Mesenchymal stem cell (in vitro differentiated cells and primary cell): ENCODE measurements around the gene SCML1.

ENCODE experiments used
- DNase-seq: peaks from one replicate; pipeline ENCODE4 v3.0.0-alpha.2; 2013
- H2AFZ ChIP-seq: one replicate; pipeline ENCODE4 v1.6.1; 2013; ENCODE audit warnings: low read depth, mild to moderate bottlenecking, control low read depth, inconsistent platforms, low read length, moderate library complexity
- H2AK5ac ChIP-seq: 2 replicates; pipeline ENCODE4 v1.6.1; 2013; ENCODE audit warnings: low read length, moderate library complexity, mild to moderate bottlenecking, inconsistent platforms; ENCODE audit not compliant: severe bottlenecking
- H2BK120ac ChIP-seq: one replicate; pipeline ENCODE4 v1.6.1; 2013; ENCODE audit warnings: low read depth, mild to moderate bottlenecking, inconsistent platforms, low read length, moderate library complexity
- H2BK12ac ChIP-seq, 2 experiments: one replicate each; pipeline ENCODE4 v1.6.1; 2013; ENCODE audit warnings: inconsistent platforms in 2 of 2, low read length in 2 of 2, mild to moderate bottlenecking in 2 of 2, moderate library complexity in 2 of 2, control low read depth in 1 of 2
- H2BK15ac ChIP-seq: one replicate; pipeline ENCODE4 v1.6.1; 2013; ENCODE audit warnings: mild to moderate bottlenecking, low read depth, inconsistent platforms; ENCODE audit not compliant: poor library complexity, severe bottlenecking
- H2BK5ac ChIP-seq: 2 replicates; pipeline ENCODE4 v1.6.1; 2013; ENCODE audit warnings: low read depth, mild to moderate bottlenecking, low read length, control low read depth, inconsistent platforms; ENCODE audit not compliant: poor library complexity, severe bottlenecking
- H3K14ac ChIP-seq, 2 experiments: one replicate each; pipeline ENCODE4 v1.6.1; 2013; ENCODE audit warnings: inconsistent platforms in 2 of 2, low read length in 2 of 2, control low read depth in 1 of 2, mild to moderate bottlenecking in 1 of 2, moderate library complexity in 1 of 2
- H3K18ac ChIP-seq, 2 experiments: one replicate each; pipeline ENCODE4 v1.6.1; 2013; ENCODE audit warnings: inconsistent platforms in 2 of 2, low read length in 2 of 2, control low read depth in 1 of 2, low read depth in 1 of 2, mild to moderate bottlenecking in 1 of 2
- H3K23ac ChIP-seq, 2 experiments: one replicate each; pipeline ENCODE4 v1.6.1; 2013; ENCODE audit warnings: inconsistent platforms in 2 of 2, low read length in 2 of 2, mild to moderate bottlenecking in 2 of 2, moderate library complexity in 2 of 2, control low read depth in 1 of 2
- H3K27ac ChIP-seq: 2 replicates; pipeline ENCODE4 v1.5.1; 2013; ENCODE audit warnings: mild to moderate bottlenecking, moderate library complexity, low read length, control low read depth, inconsistent platforms; ENCODE audit not compliant: poor library complexity, severe bottlenecking
- H3K27me3 ChIP-seq, 2 experiments: 2 replicates each; pipeline versions ENCODE4 v1.6.1 to v1.7.0; 2013; ENCODE audit warnings: low read length in 2 of 2, mild to moderate bottlenecking in 2 of 2, moderate library complexity in 2 of 2, control low read depth in 1 of 2, inconsistent platforms in 1 of 2; ENCODE audit not compliant: control insufficient read depth in 1 of 2, insufficient read depth in 1 of 2
- H3K36me3 ChIP-seq, 2 experiments: 2 replicates each; pipeline versions ENCODE4 v1.6.1 to v1.7.0; 2013; ENCODE audit warnings: low read length in 2 of 2, control low read depth in 1 of 2, inconsistent platforms in 1 of 2, low read depth in 1 of 2, mild to moderate bottlenecking in 1 of 2; ENCODE audit not compliant: insufficient read depth in 2 of 2, control insufficient read depth in 1 of 2
- H3K4ac ChIP-seq, 2 experiments: one replicate each; pipeline ENCODE4 v1.6.1; 2013; ENCODE audit warnings: inconsistent platforms in 2 of 2, low read length in 2 of 2, mild to moderate bottlenecking in 2 of 2, moderate library complexity in 2 of 2, control low read depth in 1 of 2, low read depth in 1 of 2
- H3K4me1 ChIP-seq: 2 replicates; pipeline ENCODE4 v1.6.1; 2013; ENCODE audit warnings: low read depth, low read length, control low read depth; ENCODE audit not compliant: control insufficient read depth, insufficient read depth
- H3K4me2 ChIP-seq: 2 replicates; pipeline ENCODE4 v1.6.1; 2013; ENCODE audit warnings: low read length, mild to moderate bottlenecking, inconsistent platforms; ENCODE audit not compliant: poor library complexity, severe bottlenecking
- H3K4me3 ChIP-seq, 2 experiments: 2 replicates each; pipeline versions ENCODE4 v1.5.1 to v1.7.0; 2013; ENCODE audit warnings: low read length in 2 of 2, mild to moderate bottlenecking in 2 of 2, control low read depth in 1 of 2, low read depth in 1 of 2; ENCODE audit not compliant: insufficient read depth in 1 of 2
- H3K79me1 ChIP-seq: replicated peaks from 2 replicates; pipeline ENCODE4 v1.6.1; 2013; ENCODE audit warnings: mild to moderate bottlenecking, control low read depth, low read length, inconsistent platforms; ENCODE audit not compliant: poor library complexity, severe bottlenecking
- H3K9ac ChIP-seq: 2 replicates; pipeline ENCODE4 v1.7.0; 2013; ENCODE audit warnings: mild to moderate bottlenecking, low read length, moderate library complexity
- H3K9me3 ChIP-seq: 2 replicates; pipeline ENCODE4 v1.7.0; 2013; ENCODE audit warnings: mild to moderate bottlenecking, low read length; ENCODE audit not compliant: control insufficient read depth
- H4K8ac ChIP-seq: one replicate; pipeline ENCODE4 v1.6.1; 2013; ENCODE audit warnings: inconsistent platforms, mild to moderate bottlenecking, low read length, moderate library complexity
- H4K91ac ChIP-seq: one replicate; pipeline ENCODE4 v1.6.1; 2013; ENCODE audit warnings: mild to moderate bottlenecking, low read length, inconsistent platforms
- WGBS: methylation state at CpG from one replicate; pipeline ENCODE4 v1.1.7; 2013; ENCODE audit warnings: mixed read lengths; 5-methylcytosine and 5-hydroxymethylcytosine counted together

SCML1 gene

GRCh38 chrX:17718649-17719165 is 18.6 kb upstream of the SCML1 start:
- Histone ChIP-seq H3K36me3 (no peaks in the 10 kb centered on the region), H2BK120ac (no peak overlapping the region), H3K4me2 (no peak overlapping the region), H3K14ac (no peak overlapping the region), H3K4me1 (no peaks in the 10 kb centered on the region), H3K23ac (no peak overlapping the region), H3K27me3 (peaks cover 0 to 11% of the 10 kb centered on the region in 2 experiments), H2AK5ac (no peak overlapping the region), H3K79me1 (peaks cover 4% of the 10 kb centered on the region), H2AFZ (no peak overlapping the region), H4K8ac (no peak overlapping the region), H2BK15ac (no peak overlapping the region), H3K9ac (no peak overlapping the region), H3K4ac (no peak overlapping the region), H4K91ac (no peak overlapping the region), H3K9me3 (no peaks in the 10 kb centered on the region), H3K18ac (no peak overlapping the region), H2BK12ac (no peak overlapping the region), H3K4me3 (no peak overlapping the region), H3K27ac (no peak overlapping the region), H2BK5ac (no peak overlapping the region)
- DNase-seq: no peak

DNA sequence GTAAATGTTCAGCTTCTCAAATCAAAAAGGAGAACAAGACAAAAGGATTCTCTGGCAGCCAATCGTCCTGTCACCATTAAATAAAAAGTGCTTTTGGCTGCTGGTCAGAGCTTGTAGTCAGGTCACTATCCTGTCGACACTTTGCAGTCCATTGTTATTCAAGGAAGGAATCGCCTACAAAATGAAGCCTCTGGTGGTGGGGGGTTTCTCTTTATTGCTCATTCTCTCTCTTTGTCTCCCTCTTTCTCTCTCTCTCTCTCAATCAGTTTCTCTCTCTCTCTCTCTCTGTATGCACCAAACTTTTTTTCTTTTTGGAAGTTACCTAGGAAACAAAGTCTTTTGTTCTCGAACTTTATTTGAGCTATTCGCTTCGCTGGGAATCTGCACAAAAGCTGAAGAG is 17.6 kb upstream of the SCML1 start:
- Histone ChIP-seq H2BK120ac (no peak overlapping the region), H2AFZ (no peak overlapping the region), H3K4me2 (no peak overlapping the region), H4K8ac (no peak overlapping the region), H3K4me3 (no peak overlapping the region), H3K18ac (no peak overlapping the region), H4K91ac (no peak overlapping the region), H2BK12ac (no peak overlapping the region), H3K79me1 (peaks cover 2% of the 10 kb centered on the region), H2AK5ac (no peak overlapping the region), H3K9ac (no peak overlapping the region), H2BK5ac (no peak overlapping the region), H3K4me1 (no peaks in the 10 kb centered on the region), H3K27ac (no peak overlapping the region), H3K36me3 (no peaks in the 10 kb centered on the region), H3K23ac (no peak overlapping the region), H3K27me3 (peaks cover 0 to 11% of the 10 kb centered on the region in 2 experiments), H3K9me3 (no peaks in the 10 kb centered on the region), H2BK15ac (no peak overlapping the region), H3K14ac (no peak overlapping the region), H3K4ac (no peak overlapping the region)
- WGBS: 57% methylated on average over 4 of the region's 6 CpGs
- no peak for DNase-seq

GRCh38 chrX:17721715-17722114 is 15.6 kb upstream of the SCML1 start:
- Histone ChIP-seq H2BK15ac (no peak overlapping the region), H3K14ac (no peak overlapping the region), H3K4me2 (no peak overlapping the region), H3K4me1 (no peaks in the 10 kb centered on the region), H3K18ac (no peak overlapping the region), H2AK5ac (no peak overlapping the region), H3K9ac (no peak overlapping the region), H3K36me3 (peaks cover 7 to 15% of the 10 kb centered on the region in 2 experiments), H2BK5ac (no peak overlapping the region), H4K8ac (no peak overlapping the region), H3K4ac (no peak overlapping the region), H2AFZ (no peak overlapping the region), H3K9me3 (no peaks in the 10 kb centered on the region), H3K4me3 (no peak overlapping the region), H3K79me1 (no peaks in the 10 kb centered on the region), H3K27me3 (peaks cover 0 to 11% of the 10 kb centered on the region in 2 experiments), H3K23ac (no peak overlapping the region), H2BK12ac (no peak overlapping the region), H4K91ac (no peak overlapping the region), H3K27ac (no peak overlapping the region), H2BK120ac (no peak overlapping the region)
- WGBS: 94% methylated on average over 1 of the region's 4 CpGs
- DNase-seq: no peak

- H3K18ac ChIP-seq: no peak overlapping the region
Measured at GRCh38 chrX:17725181-17725580, 12.1 kb upstream of the SCML1 start.

More at GRCh38 chrX:17725181-17725580, 12.1 kb upstream of the SCML1 start:
- Histone ChIP-seq H2BK120ac (no peak overlapping the region), H3K4me3 (no peak overlapping the region), H2AK5ac (no peak overlapping the region), H3K4me1 (no peaks in the 10 kb centered on the region), H2BK12ac (no peak overlapping the region), H3K36me3 (peaks cover 15 to 23% of the 10 kb centered on the region in 2 experiments), H2BK5ac (no peak overlapping the region), H3K4me2 (no peak overlapping the region), H3K23ac (no peak overlapping the region), H3K14ac (no peak overlapping the region), H3K79me1 (no peaks in the 10 kb centered on the region), H3K27me3 (peaks cover 0 to 8% of the 10 kb centered on the region in 2 experiments), H3K9ac (no peak overlapping the region), H4K8ac (no peak overlapping the region), H3K4ac (no peak overlapping the region), H3K27ac (no peak overlapping the region), H4K91ac (no peak overlapping the region), H2BK15ac (no peak overlapping the region), H2AFZ (no peak overlapping the region), H3K9me3 (no peaks in the 10 kb centered on the region)
- no CpG with 5 or more reads among the region's 2 CpGs for WGBS
- DNase-seq: no peak
